Lower leg skin (tissue), 3 donors: ENCODE results near the gene CD53.

Experiments
- POLR2A ChIP-seq, 2 donors: fragments of 450-650 bp; IDR thresholded peaks; one replicate each; pipeline ENCODE4 v1.6.1; 2016 to 2017; ENCODE audit warnings: antibody characterized with exemption in 2 of 2, mild to moderate bottlenecking in 1 of 2, moderate library complexity in 1 of 2
- TF ChIP-seq, protein P1 (sequence below), 3 donors: fragments of 450-650 bp; IDR thresholded peaks; one replicate each; pipeline ENCODE4 v1.5.1; 2016; ENCODE audit warnings: antibody characterized with exemption in 3 of 3, mild to moderate bottlenecking in 3 of 3, moderate library complexity in 2 of 3

- TF ChIP-seq, protein P1, sequence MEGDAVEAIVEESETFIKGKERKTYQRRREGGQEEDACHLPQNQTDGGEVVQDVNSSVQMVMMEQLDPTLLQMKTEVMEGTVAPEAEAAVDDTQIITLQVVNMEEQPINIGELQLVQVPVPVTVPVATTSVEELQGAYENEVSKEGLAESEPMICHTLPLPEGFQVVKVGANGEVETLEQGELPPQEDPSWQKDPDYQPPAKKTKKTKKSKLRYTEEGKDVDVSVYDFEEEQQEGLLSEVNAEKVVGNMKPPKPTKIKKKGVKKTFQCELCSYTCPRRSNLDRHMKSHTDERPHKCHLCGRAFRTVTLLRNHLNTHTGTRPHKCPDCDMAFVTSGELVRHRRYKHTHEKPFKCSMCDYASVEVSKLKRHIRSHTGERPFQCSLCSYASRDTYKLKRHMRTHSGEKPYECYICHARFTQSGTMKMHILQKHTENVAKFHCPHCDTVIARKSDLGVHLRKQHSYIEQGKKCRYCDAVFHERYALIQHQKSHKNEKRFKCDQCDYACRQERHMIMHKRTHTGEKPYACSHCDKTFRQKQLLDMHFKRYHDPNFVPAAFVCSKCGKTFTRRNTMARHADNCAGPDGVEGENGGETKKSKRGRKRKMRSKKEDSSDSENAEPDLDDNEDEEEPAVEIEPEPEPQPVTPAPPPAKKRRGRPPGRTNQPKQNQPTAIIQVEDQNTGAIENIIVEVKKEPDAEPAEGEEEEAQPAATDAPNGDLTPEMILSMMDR (IDR thresholded peaks at IDR 0.05), result no peak
- TF ChIP-seq POLR2A (IDR thresholded peaks at IDR 0.05), result no peak
These were observed 12.8 kb upstream of the CD53 start for GRCh38 chr1:110860174-110860573.
